Testis (tissue), 2 donors: ENCODE data around the gene LAMA5.

Source experiments
- CTCF ChIP-seq, 3 experiments: fragments of 450-650 bp in 2 of 3; fragments of 200-600 bp in 1 of 3; sonication (generic) in 1 of 3; IDR thresholded peaks; one replicate each; pipeline ENCODE4 v1.5.1; 2016 to 2019; ENCODE audit warnings: antibody characterized with exemption in 3 of 3, mild to moderate bottlenecking in 2 of 3, moderate library complexity in 1 of 3
- POLR2A ChIP-seq: fragments of 450-650 bp; IDR thresholded peaks from one replicate; pipeline ENCODE4 v1.6.1; 2017; ENCODE audit warnings: antibody characterized with exemption, mild to moderate bottlenecking, moderate library complexity

- TF ChIP-seq POLR2A (no peak), CTCF (IDR thresholded peaks at IDR 0.05) (no peak)
Measured at GRCh38 chr20:62262064-62262463, 105.0 kb downstream of the LAMA5 start.
